ENCODE data around the gene E2F4.

Gene E2F4

DNA sequence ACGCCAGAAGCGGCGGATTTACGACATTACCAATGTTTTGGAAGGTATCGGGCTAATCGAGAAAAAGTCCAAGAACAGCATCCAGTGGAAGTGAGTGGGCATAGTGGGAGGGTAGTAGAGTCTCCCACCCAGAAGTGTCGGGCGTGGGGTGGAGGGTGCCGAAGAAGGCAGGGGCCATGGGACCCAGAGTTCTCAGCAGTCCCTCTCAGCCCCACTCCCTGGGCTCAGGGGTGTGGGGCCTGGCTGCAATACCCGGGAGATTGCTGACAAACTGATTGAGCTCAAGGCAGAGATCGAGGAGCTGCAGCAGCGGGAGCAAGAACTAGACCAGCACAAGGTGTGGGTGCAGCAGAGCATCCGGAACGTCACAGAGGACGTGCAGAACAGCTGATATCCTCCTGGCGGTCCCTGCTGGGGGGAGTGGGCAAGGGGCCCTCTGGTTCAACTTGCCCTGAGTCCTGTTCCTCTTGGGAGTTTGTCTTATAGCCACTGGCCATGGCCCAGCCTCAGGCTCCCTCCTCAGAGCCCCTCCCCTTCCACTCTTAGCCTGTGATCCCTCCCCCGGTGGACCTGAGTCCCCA is 916 bp downstream of the E2F4 start:
- no peak for DNase-seq

DNA sequence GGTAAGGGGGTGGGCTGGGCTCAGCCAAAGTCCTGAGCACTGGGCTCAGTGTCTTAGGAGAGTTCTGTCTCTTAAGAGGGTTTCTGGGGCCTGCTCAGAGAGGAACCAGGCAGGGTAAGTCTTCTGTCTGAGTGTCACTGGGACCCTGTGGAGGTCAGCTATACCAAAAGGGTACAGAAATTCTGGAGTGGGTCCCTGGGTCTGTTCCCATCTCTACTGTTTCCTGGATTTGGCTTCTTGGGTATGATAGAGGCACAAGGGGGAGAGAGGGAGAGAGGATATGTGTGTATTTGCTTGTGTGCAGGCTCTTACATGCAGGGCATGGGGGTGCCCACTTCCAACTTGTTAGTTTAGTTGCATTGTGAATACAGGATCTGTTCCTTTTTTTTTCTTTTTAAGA is 1.6 kb downstream of the E2F4 start:
- DNase-seq = no peak

DNA sequence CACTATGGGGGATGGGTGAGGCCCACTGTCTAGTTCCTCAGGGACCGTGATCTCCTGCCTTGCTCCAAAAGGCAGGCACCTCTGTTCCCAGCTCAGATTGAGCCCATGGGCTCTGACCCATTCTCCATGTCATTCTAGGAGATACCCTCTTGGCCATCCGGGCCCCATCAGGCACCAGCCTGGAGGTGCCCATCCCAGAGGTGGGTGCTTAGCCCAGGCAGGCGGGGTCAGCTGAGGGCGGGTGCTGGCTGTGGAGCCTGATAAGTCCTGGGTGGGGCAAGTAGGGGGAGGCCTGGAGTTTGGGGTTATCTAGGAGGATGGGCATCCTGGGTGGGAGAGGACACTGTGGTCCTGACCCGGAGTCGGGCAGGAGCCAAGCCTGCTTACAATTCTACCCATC is 2.3 kb downstream of the E2F4 start:
- no peak for DNase-seq

DNA sequence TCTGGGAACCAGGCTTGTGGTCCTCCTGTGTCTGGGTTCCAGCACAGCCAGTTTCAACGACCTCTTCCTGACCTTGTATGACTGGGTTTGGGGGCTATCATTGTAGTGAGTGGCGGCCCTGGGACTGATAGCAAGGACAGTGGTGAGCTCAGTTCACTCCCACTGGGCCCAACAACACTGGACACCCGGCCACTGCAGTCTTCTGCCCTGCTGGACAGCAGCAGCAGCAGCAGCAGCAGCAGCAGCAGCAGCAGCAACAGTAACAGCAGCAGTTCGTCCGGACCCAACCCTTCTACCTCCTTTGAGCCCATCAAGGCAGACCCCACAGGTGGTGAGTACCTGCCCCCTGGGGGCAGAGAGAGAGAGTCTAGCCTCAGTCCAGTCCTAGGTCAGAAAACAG is 3.7 kb downstream of the E2F4 start:
- no peak for DNase-seq

DNA sequence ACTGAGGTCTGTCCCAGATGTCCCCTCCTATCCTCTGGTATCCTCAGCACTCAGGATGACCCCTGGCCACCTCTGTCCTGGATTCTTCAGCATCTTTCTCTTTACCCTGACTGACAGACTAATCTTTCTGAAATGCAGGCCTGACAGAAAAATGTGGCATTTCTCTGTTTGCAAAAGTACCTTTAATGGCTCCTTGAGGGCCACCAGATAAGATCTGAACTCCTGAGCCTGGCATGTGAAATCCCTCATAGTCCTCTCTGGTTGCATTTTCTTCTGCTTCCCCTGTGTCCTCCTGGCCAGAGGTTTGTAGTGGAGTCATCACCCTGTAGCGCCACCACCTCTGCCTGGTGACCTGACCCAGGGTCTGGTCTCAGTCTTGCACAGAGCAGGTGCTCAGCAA is 4.9 kb downstream of the E2F4 start:
- no peak for DNase-seq

DNA sequence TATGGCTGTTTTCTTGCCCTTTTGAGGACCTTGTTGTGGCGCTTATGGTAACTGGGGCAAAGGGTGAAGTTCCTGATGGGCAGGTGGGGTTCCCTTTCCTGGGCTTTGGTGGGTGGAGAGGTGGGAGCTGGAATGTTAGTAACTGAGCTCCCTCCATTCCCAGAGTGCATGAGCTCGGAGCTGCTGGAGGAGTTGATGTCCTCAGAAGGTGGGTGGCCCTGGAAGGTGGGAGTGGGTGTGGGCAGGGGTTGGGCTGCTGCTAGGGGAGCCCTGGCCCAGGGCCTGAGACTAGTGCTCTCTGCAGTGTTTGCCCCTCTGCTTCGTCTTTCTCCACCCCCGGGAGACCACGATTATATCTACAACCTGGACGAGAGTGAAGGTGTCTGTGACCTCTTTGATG is 5.7 kb downstream of the E2F4 start:
- DNase-seq = no peak

DNA sequence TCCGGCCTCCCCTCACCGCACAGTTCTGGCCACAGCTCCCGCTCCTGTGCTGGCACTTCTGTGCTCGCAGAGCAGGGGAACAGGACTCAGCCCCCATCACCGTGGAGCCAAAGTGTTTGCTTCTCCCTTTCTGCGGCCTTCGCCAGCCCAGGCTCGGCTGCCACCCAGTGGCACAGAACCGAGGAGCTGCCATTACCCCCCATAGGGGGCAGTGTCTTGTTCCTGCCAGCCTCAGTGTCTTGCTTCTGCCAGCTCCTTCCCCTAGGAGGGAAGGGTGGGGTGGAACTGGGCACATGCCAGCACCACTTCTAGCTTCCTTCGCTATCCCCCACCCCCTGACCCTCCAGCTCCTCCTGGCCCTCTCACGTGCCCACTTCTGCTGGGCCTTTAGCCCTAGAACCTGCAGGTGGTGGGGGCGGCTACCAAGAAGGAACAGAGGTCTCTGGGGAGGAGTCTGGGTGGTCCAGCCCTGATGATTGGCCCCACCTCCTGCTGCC is 6.3 kb downstream of the E2F4 start:
- DNase-seq = peak; percentile 72 to 79 (median 75)

DNA sequence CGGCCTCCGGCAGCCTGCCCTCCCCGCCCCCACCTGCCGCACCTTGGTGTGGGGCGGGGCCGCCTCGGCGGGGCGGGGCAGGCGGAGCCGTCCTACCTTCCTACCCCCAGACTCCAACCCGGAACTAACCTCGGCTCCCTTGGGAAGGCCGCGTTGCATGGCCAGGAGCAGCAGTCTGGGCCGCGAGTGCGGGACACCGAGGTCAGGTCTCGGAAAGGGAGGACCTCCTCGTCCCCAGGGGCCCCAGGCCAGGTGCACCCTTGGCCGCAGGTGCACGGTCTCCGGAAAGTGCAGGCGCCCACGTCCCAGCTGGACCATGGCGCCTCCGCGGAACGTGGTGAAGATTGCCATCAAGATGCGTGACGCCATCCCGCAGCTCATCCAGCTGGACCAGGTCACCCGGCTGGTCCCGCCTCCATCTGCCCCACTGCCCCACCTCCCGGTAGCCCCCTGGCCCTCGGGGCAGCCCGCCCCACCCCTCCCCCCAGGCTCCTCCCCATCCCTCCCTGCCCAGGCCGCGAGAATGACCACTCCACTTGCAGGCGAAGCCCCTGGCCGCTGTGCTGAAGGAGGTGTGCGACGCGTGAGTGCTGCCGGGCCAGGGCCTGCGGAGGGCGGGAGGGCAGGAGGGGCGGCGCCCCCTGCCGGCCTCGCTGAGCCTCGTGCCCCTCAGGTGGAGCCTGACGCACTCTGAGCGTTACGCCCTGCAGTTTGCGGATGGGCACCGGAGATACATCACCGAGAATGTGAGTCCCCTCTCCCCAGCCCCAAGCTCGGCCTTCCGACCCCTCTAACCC is 7.3 kb downstream of the E2F4 start, which contains the start of gene ELMO3:
ELMO3 (plus strand) TSS at position 121 of the 797 bp plus-strand sequence; CDS start at position 317, 196 bp downstream.
- DNase-seq = no peak

DNA sequence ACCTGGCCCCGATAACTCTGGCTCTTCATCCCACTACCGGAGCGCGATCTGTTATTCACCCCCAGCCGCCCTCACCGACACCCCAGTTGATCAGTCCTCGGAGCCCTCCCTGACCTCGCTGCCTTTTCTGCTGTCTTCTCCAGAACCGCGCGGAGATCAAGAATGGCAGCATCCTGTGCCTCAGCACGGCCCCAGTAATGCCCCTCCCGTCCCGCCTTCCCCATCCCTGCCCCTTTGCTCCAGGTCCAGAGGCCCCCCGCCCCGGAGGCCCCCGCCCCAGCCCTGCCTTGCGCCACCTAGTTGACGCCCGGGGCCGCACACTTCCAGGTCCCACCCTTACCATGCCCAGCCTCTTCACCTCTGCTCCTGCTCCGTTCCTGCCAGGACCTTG is 7.8 kb downstream of the E2F4 start:
- no peak for DNase-seq

DNA sequence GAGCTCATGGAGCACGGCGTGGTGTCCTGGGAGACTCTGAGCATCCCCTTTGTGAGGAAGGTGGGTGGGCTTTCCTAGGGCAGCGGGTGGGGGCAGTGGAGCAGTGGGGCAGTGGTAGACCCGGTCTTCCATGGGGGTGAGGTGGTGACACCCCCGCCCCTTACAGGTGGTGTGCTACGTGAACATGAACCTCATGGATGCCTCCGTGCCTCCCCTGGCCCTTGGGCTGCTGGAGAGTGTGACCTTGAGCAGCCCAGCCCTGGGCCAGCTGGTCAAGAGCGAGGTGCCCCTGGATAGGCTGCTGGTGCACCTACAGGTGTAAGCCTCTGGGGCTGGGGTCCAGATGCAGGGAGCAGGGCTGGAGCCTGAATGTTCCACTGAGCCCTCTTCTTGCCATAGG is 8.5 kb downstream of the E2F4 start:
- no peak for DNase-seq

DNA sequence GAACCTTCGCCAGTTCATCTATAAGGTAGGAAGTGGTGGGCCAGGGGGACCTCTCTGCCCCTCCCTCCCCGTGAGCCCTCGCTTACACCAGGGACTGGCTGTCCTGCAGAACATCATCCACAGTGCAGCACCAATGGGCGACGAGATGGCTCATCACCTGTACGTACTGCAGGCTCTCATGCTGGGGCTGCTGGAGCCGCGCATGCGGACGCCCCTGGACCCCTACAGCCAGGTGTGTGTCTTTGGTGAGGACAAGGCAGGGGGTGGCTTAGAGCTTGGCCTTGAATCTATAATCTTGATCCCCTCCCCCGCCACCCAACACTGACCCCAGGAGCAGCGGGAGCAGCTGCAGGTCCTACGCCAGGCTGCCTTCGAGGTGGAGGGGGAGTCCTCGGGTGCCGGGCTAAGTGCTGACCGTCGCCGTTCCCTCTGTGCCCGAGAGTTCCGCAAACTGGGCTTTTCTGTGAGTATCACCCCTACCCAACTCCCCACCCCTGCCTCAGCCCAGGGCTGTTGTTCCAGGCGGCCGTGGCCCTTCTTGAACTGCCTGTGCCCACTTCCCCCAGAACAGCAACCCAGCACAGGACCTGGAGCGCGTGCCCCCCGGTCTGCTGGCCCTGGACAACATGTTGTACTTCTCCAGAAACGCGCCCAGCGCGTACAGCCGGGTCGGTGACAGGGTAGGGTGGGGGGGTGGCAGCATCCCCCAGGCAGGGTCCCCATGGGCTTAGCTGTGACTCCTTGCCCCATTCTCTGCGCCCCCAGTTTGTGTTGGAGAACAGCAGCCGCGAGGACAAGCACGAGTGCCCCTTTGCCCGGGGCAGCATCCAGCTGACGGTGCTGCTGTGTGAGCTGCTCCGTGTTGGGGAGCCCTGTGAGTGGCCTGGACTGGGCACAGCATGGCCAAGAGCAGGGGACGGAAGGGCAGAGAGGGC is 9.7 kb downstream of the E2F4 start:
- no peak for DNase-seq

DNA sequence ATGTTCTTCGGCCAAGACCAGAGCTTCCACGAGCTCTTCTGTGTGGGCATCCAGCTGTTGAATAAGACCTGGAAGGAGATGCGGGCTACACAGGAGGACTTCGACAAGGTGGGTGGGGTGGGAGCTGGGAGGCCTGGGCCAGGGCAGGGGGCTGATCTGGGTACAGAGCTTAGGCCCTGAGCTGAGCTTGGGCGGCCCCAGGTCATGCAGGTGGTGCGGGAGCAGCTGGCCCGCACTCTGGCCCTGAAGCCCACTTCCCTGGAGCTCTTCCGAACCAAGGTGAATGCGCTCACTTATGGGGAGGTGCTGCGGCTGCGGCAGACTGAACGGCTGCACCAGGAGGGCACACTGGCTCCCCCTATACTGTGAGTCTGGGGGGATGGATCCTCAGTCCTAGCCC is 10.5 kb downstream of the E2F4 start:
- DNase-seq = no peak

DNA sequence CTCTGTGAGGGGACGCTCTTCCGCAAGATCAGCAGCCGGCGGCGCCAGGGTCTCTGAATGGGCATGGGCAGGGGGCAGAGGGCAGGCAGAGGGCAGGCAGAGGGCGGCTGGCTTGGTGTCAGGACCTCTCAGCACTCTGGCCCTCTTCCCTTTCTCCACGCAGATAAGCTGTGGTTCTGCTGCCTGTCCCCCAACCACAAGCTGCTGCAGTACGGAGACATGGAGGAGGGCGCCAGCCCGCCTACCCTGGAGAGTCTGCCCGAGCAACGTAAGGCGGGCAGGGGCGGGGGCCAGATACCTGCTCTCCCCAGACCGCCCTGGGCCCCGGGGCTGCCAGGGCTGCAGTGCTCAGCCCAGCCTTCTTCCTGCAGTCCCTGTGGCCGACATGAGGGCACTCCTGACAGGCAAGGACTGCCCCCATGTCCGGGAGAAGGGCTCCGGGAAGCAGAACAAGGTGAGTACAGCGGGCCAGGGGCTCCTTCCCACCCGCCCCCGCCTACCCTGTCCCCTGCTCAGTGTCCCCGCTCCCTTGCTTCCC is 11.1 kb downstream of the E2F4 start:
- DNase-seq = no peak

DNA sequence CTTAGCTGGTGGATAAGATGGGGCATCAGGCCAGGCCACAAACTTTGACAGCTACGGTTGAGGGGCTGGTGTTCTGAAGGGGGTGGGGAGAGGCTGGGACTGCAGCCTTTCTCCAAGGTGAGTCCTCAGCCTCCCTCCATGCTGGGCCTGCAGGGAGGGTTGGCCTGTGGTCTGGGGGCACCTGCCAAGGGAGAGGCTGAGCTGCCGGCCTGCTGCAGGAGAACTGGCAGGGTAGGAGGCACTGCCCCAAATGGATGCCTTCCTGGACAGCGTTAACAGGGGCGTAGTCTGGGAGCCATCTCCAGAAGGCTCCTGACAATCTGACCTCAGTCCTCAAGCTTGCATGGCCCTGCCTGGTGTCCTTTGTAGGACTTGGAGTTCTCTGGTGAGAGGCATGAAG is 12.1 kb downstream of the E2F4 start:
- DNase-seq = no peak

DNA sequence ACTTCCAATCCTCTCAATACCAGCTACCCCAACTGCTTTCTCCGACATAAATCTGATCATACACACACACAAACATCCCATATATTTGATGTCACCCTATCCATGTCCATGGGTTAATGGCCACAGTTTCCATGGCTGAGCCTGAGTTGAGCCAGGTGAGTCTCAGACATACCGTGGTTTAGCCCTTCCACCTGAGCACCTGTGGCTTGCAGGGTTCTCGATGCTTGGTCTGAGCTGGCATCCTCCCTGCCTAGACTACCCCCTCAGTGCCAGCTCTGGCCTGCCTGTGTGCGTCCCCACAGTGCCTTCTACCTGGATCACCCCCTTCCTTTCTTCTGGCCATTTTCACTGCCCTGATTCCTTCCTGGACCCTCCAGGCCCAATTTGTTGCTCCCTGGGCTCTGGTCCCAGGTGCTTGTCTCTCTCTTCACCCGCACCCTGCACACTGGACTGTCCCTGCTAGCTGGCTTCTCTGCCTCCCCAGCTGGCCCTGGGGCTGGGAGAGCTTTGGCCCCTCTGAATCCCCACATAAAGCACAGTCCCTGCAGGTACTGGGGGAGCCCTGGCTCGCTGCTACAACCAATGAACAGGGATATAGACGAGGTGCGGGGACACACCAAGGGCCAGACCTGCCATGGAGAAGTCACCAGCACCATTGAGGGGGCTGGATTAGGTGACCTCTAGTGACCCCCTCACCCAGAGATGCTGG is 14.3 kb downstream of the E2F4 start:
- no peak for DNase-seq

DNA sequence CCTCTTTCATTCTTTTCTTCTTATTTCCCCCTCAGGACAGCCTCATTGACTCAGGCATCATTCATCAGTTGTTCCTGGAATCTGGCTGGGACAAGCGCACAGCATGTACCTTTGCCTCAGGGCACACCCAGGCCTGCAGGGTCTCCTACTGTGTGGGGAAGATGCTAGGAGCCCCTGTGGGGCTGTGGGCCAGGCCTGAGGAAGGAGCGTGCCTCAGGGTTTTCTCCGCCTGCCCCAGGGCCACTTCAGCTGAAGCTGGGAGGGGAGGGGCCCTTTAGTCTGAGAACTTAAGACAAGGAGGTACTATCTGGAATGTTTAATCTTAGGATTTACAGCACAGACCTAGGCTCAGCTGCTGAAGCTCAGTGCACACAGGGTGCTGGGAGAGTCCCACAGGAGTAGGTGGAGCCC is 14.9 kb downstream of the E2F4 start:
- no peak for DNase-seq

DNA sequence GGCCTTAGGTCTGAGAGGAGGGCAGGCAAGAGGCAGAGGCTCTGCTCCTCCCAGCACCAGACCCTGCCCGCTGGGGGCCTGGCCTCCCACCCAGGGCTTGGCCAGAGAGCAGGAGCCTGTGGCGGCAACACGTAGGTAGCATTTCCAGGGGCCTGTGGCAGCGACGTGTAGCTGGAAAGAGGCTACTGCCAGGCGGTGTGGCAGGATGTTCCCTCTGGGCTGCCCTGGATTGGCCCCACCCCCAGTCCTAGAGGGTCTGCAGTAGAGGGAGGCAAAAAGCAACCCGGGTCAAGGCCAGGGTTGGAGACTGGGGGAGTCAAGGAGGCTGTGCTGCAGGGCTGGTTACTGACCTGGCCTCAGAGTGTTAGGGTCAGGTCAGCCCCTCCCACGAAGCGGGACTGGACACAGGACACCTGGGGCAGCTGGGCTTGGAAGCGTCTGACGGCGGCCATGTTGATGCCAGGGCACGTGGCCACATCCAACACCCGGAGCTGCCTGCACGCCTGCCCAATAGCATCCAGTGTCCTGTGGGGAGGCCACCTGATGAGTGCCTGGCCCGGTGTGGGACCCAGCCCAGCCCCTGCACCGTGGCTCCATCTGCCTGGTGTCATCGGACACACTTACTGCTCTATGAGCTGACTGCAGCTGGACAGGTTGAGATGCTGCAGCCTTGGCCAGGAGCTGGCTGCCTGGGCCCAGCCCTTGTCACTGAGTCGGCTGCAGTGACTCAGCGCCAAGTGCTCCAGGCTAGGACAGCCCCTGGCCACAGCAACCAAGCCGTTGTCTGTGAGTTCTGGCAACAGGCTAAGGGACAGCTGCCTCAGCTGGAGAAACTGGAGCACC is 15.5 kb downstream of the E2F4 start:
- DNase-seq = peak in 1 of 3 donors; percentile 21

DNA sequence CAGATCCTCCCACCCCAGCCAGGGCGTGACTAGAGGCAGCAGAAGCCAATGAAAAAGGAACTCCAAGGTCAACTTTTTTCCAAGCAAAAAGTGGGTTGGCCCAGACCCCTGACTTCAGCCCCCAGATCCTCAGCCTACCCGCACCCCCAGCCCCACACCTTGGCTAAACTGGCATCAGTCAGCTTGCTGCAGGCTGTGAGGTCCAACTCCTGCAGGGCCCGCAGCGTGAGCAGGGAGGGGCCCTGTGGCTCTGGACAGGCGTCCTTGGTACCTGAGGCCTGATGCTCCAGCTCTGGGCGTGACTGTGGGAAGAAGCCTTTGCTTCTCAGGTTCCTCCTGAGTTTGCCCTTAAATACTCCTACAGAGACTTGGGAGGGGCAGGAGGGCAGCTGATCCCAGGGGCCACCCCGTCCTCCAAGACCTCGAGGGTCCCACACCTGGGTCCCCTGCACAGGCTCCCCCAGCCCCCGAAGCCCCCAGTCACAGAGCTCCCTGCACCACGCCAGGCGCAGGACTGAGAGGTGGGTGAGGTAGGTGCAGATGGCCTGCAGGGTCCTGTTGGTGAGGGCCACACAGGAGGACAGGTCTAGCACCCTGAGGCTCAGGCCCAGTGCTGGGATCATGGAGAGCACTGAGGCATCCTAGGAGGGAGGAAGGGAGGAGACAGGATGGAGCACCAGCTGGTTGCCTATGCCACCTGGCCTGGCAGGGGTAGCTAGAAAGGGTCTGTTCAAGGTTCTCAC is 16.4 kb downstream of the E2F4 start:
- no peak for DNase-seq

DNA sequence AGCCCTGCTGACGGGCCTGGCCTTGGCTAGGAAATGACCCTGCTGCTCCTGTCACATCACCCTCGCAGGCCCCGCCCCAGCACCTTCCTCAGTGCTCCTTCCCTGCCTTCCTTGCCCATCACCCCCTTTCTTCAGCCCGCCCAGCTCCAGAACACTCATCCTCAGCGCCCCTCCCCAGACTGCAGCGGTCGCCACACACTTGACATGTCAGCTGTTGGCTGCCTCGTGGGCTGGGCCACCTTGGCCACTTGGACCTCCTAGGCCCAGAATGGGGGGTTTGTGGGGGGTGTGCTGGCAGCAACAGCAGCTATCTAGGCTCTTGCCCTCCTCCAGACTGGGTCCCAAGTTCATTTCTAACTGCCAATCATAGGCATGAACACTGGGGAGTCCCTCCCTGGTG is 17.6 kb downstream of the E2F4 start:
- DNase-seq = no peak

DNA sequence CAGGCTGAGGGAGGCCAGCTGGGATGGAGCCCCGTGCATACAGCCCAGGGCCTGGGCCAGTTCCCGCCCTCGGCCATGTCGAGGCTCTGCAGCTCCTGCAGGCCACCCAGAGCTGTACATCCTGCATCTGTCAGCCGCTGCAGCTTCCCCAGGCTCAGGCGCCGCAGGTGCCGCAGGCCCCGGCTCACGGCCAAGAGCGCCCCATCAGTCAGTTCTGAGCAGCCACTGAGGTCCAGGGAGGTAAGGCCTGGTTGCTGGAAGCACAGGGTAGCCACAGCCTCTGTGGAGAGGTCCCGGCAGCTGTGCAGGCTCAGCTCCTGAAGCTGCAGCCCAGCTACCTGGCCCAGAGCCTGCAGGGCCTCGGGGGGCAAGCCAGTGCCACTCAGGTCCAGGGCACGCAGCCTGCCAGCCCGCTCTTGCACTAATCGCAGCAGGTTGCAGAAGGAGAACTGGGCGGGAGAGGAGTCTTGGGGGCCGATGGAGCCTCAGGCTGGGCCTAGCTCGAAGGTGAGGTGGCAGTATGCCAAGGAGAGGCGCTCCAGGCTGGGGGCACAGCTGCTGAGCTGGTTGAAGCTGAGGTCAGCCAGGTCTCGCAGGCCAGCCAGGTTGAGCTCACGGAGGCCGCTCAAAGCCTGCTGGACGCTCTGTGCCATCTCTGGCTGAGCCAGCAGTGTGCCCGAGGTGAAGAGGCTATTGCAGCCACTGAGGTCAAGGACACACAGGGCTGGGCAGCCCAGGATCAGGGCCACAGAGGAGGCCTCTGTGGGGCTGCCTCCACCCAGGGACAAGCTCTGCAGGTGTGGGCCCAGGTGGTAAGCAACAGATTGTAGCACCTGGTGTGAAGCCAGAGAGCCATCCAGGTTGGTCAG is 18.3 kb downstream of the E2F4 start:
- DNase-seq = no peak

Measured in suppressor macrophage treated with lipopolysaccharide for 1 hour (primary cell).